PC-3 (cell line): Measurements from ENCODE around the gene CLEC2L. TPM values are rescaled to one million over a fixed set of nuclear protein-coding genes. Genes with fewer than 3 reads are reported as not detected.

ENCODE experiments used
- ATAC-seq: fragments of 200-7000 bp; cut with Tn5 transposase; 2 replicates; pipeline ENCODE4 v1.9.1; 2020; ENCODE audit warnings: mild to moderate bottlenecking, moderate library complexity
- BruUV-seq: library from RNA; stranded (reverse); fragments of 400-500 nt; replicated peaks from 2 replicates; lab custom pipeline; 2021; lab: Mats Ljungman, UMichigan
- CTCF ChIA-PET: fragments of 300-600 bp; sonication (Branson Sonifier 250); formaldehyde crosslinking; loops from one replicate; lab custom pipeline; 2022; ENCODE audit warnings: antibody characterized with exemption; lab: Charles Lee
- POLR2A ChIA-PET: fragments of 300-600 bp; sonication (Branson Sonifier 250); formaldehyde crosslinking; loops from one replicate; lab custom pipeline; 2022; ENCODE audit warnings: antibody characterized with exemption; ENCODE audit not compliant: unreplicated experiment; lab: Charles Lee
- DNase-seq: peaks from one replicate; pipeline ENCODE4 v3.0.0-alpha.2; 2015
- H2AFZ ChIP-seq: fragments of 300-600 bp; sonication (generic); 2 replicates; pipeline ENCODE4 v1.6.0; 2016; ENCODE audit warnings: antibody characterized with exemption, low read length
- H3F3A ChIP-seq: fragments of 300-600 bp; sonication (generic); one replicate; pipeline ENCODE4 v1.6.0; 2017; ENCODE audit warnings: antibody characterized with exemption, low read length, control low read depth, mild to moderate bottlenecking; ENCODE audit not compliant: unreplicated experiment
- H3K27ac ChIP-seq: fragments of 300-600 bp; sonication (generic); 2 replicates; pipeline ENCODE4 v1.5.1; 2016; ENCODE audit warnings: mild to moderate bottlenecking, low read length
- H3K27me3 ChIP-seq: fragments of 300-600 bp; sonication (generic); 2 replicates; pipeline ENCODE4 v1.6.1; 2016; ENCODE audit warnings: low read length, mixed read lengths
- H3K36me3 ChIP-seq: fragments of 300-600 bp; sonication (generic); 2 replicates; pipeline ENCODE4 v1.6.1; 2016; ENCODE audit warnings: low read depth, mixed run types, low read length, mixed read lengths
- H3K4me1 ChIP-seq: fragments of 300-600 bp; sonication (generic); 2 replicates; pipeline ENCODE4 v1.5.1; 2016; ENCODE audit warnings: low read length; ENCODE audit not compliant: insufficient read depth
- H3K4me2 ChIP-seq: fragments of 300-600 bp; sonication (generic); 2 replicates; pipeline ENCODE4 v1.6.0; 2016; ENCODE audit warnings: low read length
- H3K4me3 ChIP-seq: fragments of 300-600 bp; sonication (generic); 2 replicates; pipeline ENCODE4 v1.5.1; 2016; ENCODE audit warnings: mild to moderate bottlenecking, low read length, mixed read lengths
- H3K79me2 ChIP-seq: fragments of 300-600 bp; sonication (generic); 2 replicates; pipeline ENCODE4 v1.6.1; 2017; ENCODE audit warnings: low read length, mixed read lengths
- H3K9ac ChIP-seq: fragments of 300-600 bp; sonication (generic); 2 replicates; pipeline ENCODE4 v1.6.0; 2016; ENCODE audit warnings: mild to moderate bottlenecking, low read length
- H3K9me2 ChIP-seq: fragments of 300-600 bp; sonication (generic); replicated peaks from 2 replicates; pipeline ENCODE4 v1.6.1; 2016; ENCODE audit warnings: mixed run types, low read length, mixed read lengths
- H3K9me3 ChIP-seq: fragments of 300-600 bp; sonication (generic); 2 replicates; pipeline ENCODE4 v1.6.1; 2016; ENCODE audit warnings: low read length, mixed read lengths
- H4K20me1 ChIP-seq: fragments of 300-600 bp; sonication (generic); 2 replicates; pipeline ENCODE4 v1.6.1; 2016; ENCODE audit warnings: low read length, mixed read lengths
- CTCF ChIP-seq: fragments of 300-600 bp; sonication (generic); conservative IDR thresholded peaks from 2 replicates; pipeline ENCODE4 v1.5.1; 2017; ENCODE audit warnings: antibody characterized with exemption, low read depth, mild to moderate bottlenecking, low read length
- EZH2 ChIP-seq: fragments of 300-600 bp; sonication (generic); IDR thresholded peaks from one replicate; pipeline ENCODE4 v1.6.1; 2017; ENCODE audit warnings: antibody characterized with exemption, mild to moderate bottlenecking, low read length; ENCODE audit not compliant: unreplicated experiment
- EZH2phosphoT487 ChIP-seq: fragments of 300-600 bp; sonication (generic); IDR thresholded peaks from 2 replicates; pipeline ENCODE4 v1.6.1; 2018; ENCODE audit warnings: mild to moderate bottlenecking, antibody characterized with exemption, low read length, borderline replicate concordance
- intact Hi-C: fragments of 100-400 bp; cut with micrococcal nuclease; formaldehyde crosslinking; loops from 2 replicates; pipeline ENCODE4 v1.9.0; 2023
- total RNA-seq: library from RNA; depleted of rRNA; stranded (reverse); fragments of >200 nt; gene quantifications from 2 replicates; pipeline ENCODE4 v1.2.3, GENCODE V29; 2014

The CLEC2L gene
- total RNA-seq, 1 experiment from 2014 or later, result not detected

- Histone ChIP-seq H3K9me2 (no peaks in the 10 kb centered on the region), H3K79me2 (no peaks in the 10 kb centered on the region), H3K4me3 (no peak overlapping the region), H2AFZ (no peak overlapping the region), H3K9ac (no peak overlapping the region), H3K4me1 (no peaks in the 10 kb centered on the region), H3K4me2 (no peak overlapping the region), H3F3A (no peaks in the 10 kb centered on the region), H3K27ac (no peak overlapping the region), H3K27me3 (no peaks in the 10 kb centered on the region), H4K20me1 (0 out of 2 replicates have a peak, but pooled peaks cover 4% of the 10 kb centered on the region), H3K9me3 (no peaks in the 10 kb centered on the region), H3K36me3 (peaks cover 17% of the 10 kb centered on the region; the same call in 1 of the 2 replicates)
- ChIA-PET POLR2A (no interaction called here), CTCF (interaction anchor here (0.6 kb wide), 1 partner anchor 512 kb away, joined by 3 read pairs; no protein-coding TSS in a partner anchor)
- intact Hi-C loops, result no loop called here
- TF ChIP-seq CTCF, result no peak
- no peak for TF ChIP-seq EZH2
- TF ChIP-seq EZH2phosphoT487, result no peak
- ATAC-seq (no peak), DNase-seq (no peak)
- TSS peak; percentile 1 for BruUV-seq
Observed at GRCh38 chr7:139567647-139568345, 44.3 kb downstream of the CLEC2L start.

- intact Hi-C loops, result no loop called here
- CTCF ChIA-PET, result interaction anchor here (0.6 kb wide), 1 partner anchor 511 kb away, joined by 3 read pairs; no protein-coding TSS in a partner anchor
- Histone ChIP-seq H2AFZ (no peak overlapping the region), H3K36me3 (peaks cover 16% of the 10 kb centered on the region; the same call in 1 of the 2 replicates), H4K20me1 (0 out of 2 replicates have a peak, but pooled peaks cover 4% of the 10 kb centered on the region), H3K9ac (no peak overlapping the region), H3K27ac (no peak overlapping the region), H3K4me3 (no peak overlapping the region), H3K79me2 (no peaks in the 10 kb centered on the region), H3F3A (no peaks in the 10 kb centered on the region), H3K9me2 (no peaks in the 10 kb centered on the region), H3K27me3 (no peaks in the 10 kb centered on the region), H3K9me3 (no peaks in the 10 kb centered on the region), H3K4me1 (no peaks in the 10 kb centered on the region), H3K4me2 (no peak overlapping the region)
- BruUV-seq, result no TSS peak
- DNase-seq (no peak), ATAC-seq (no peak)
- no peak for TF ChIP-seq EZH2
- TF ChIP-seq EZH2phosphoT487, result no peak
- TF ChIP-seq CTCF, result no peak
- POLR2A ChIA-PET, result no interaction called here
Observed at GRCh38 chr7:139568346-139568675, 44.8 kb downstream of the CLEC2L start.

GRCh38 chr7:139568813-139569490 lies 45.5 kb downstream of the CLEC2L start:
- intact Hi-C loops, result no loop called here
- no peak overlapping the region for H2AFZ ChIP-seq
- no peaks in the 10 kb centered on the region for H3K9me2 ChIP-seq
- no peak for ATAC-seq
- H3K27me3 ChIP-seq, result no peaks in the 10 kb centered on the region
- no TSS peak for BruUV-seq
- no peak overlapping the region for H3K4me2 ChIP-seq
- no peak for TF ChIP-seq EZH2phosphoT487
- TF ChIP-seq EZH2, result no peak
- TF ChIP-seq CTCF, result no peak
- H3K4me3 ChIP-seq, result no peak overlapping the region
- DNase-seq, result no peak
- POLR2A ChIA-PET, result no interaction called here
- H3K4me1 ChIP-seq, result no peaks in the 10 kb centered on the region
- CTCF ChIA-PET, result no interaction called here
- H3K36me3 ChIP-seq, result peaks cover 11% of the 10 kb centered on the region; the same call in 1 of the 2 replicates
- no peaks in the 10 kb centered on the region for H3K79me2 ChIP-seq
- 0 out of 2 replicates have a peak, but pooled peaks cover 4% of the 10 kb centered on the region for H4K20me1 ChIP-seq
- no peak overlapping the region for H3K9ac ChIP-seq
- H3K9me3 ChIP-seq, result no peaks in the 10 kb centered on the region
- H3F3A ChIP-seq, result no peaks in the 10 kb centered on the region
- no peak overlapping the region for H3K27ac ChIP-seq
